H1 (cell line): ENCODE data around the gene GAB2. TPM values are rescaled to one million over a fixed set of nuclear protein-coding genes. Genes with fewer than 3 reads are reported as not detected.

Experiments
- CTCF ChIA-PET: fragments of 300-600 bp; sonication (Branson Sonifier 250); formaldehyde crosslinking; loops from one replicate; lab custom pipeline; 2021; ENCODE audit not compliant: partially characterized antibody; lab: Charles Lee
- POLR2A ChIA-PET: fragments of 300-600 bp; sonication (Branson Sonifier 250); formaldehyde crosslinking; loops from one replicate; lab custom pipeline; 2021; ENCODE audit warnings: inconsistent platforms; ENCODE audit not compliant: partially characterized antibody; lab: Charles Lee
- DNase-seq, 2 experiments: peaks; one replicate each; pipeline versions ENCODE4 v3.0.0 to v3.0.0-alpha.2; 2010 to 2022; ENCODE audit warnings: low spot score in 2 of 2, low read depth in 1 of 2, mixed read lengths in 1 of 2
- FAIRE-seq: peaks from 2 replicates; lab custom pipeline; 2011; peaks lifted over from hg19 to GRCh38; lab: Jason Lieb, UNC
- H2AFZ ChIP-seq: 2 replicates; pipeline ENCODE4 v1.8.1; 2012; ENCODE audit warnings: low read length, inconsistent platforms
- H2AK5ac ChIP-seq: 2 replicates; pipeline ENCODE4 v1.6.1; 2013; ENCODE audit warnings: low read depth, low read length
- H2BK120ac ChIP-seq: replicated peaks from 2 replicates; pipeline ENCODE3; 2013; ENCODE audit warnings: low read depth, low read length, inconsistent platforms
- H2BK12ac ChIP-seq: 2 replicates; pipeline ENCODE4 v1.6.1; 2013; ENCODE audit warnings: low read depth, low read length
- H2BK15ac ChIP-seq: 2 replicates; pipeline ENCODE4 v1.6.1; 2013; ENCODE audit warnings: low read length
- H2BK20ac ChIP-seq: 2 replicates; pipeline ENCODE4 v1.6.1; 2013; ENCODE audit warnings: low read length
- H2BK5ac ChIP-seq: 2 replicates; pipeline ENCODE4 v1.6.1; 2013; ENCODE audit warnings: low read depth, low read length
- H3K14ac ChIP-seq: 2 replicates; pipeline ENCODE4 v1.6.1; 2013; ENCODE audit warnings: inconsistent platforms; ENCODE audit not compliant: insufficient read length
- H3K18ac ChIP-seq: 2 replicates; pipeline ENCODE4 v1.6.1; 2013; ENCODE audit warnings: low read length; ENCODE audit errors: extremely low read depth
- H3K23ac ChIP-seq: 2 replicates; pipeline ENCODE4 v1.6.1; 2013; ENCODE audit warnings: inconsistent platforms; ENCODE audit not compliant: insufficient read length
- H3K23me2 ChIP-seq: 2 replicates; pipeline ENCODE4 v1.6.1; 2013; ENCODE audit warnings: low read depth, low read length
- H3K27ac ChIP-seq: 2 replicates; pipeline ENCODE4 v1.6.1; 2011; ENCODE audit warnings: low read depth, low read length, inconsistent platforms
- H3K27me3 ChIP-seq, 4 experiments: replicated peaks in 1 of 4; 1 replicate in 1 of 4; 2 replicates in 3 of 4; pipeline versions ENCODE4 v1.6.1 to v1.8.1; 2011 to 2013; ENCODE audit warnings: low read length in 3 of 4, mild to moderate bottlenecking in 3 of 4, inconsistent platforms in 2 of 4, mixed read lengths in 2 of 4, moderate library complexity in 1 of 4; ENCODE audit not compliant: control insufficient read depth in 3 of 4, insufficient read depth in 3 of 4; ENCODE audit errors: extremely low read depth in 1 of 4
- H3K36me3 ChIP-seq, 4 experiments: 2 replicates each; pipeline versions ENCODE4 v1.6.1 to v1.8.1; 2011 to 2013; ENCODE audit warnings: mild to moderate bottlenecking in 4 of 4, low read length in 3 of 4, moderate library complexity in 2 of 4, control low read depth in 1 of 4, inconsistent platforms in 1 of 4; ENCODE audit not compliant: insufficient read depth in 4 of 4, control insufficient read depth in 2 of 4
- H3K4ac ChIP-seq: replicated peaks from 2 replicates; pipeline ENCODE3; 2013; ENCODE audit warnings: low read length, low read depth, mixed read lengths, inconsistent platforms; ENCODE audit not compliant: insufficient read length
- H3K4me1 ChIP-seq, 4 experiments: replicated peaks in 1 of 4; 1 replicate in 1 of 4; 2 replicates in 3 of 4; pipeline versions ENCODE4 v1.6.1 to v1.8.1; 2011 to 2013; ENCODE audit warnings: low read length in 3 of 4, inconsistent platforms in 2 of 4, mixed read lengths in 1 of 4; ENCODE audit not compliant: insufficient read depth in 4 of 4, control insufficient read depth in 3 of 4
- H3K4me2 ChIP-seq, 2 experiments: 2 replicates each; pipeline versions ENCODE4 v1.6.1 to v1.8.1; 2011 to 2013; ENCODE audit warnings: low read depth in 2 of 2, low read length in 2 of 2, control low read depth in 1 of 2, inconsistent platforms in 1 of 2, mild to moderate bottlenecking in 1 of 2; ENCODE audit not compliant: insufficient read depth in 1 of 2
- H3K4me3 ChIP-seq, 4 experiments: fragments of 200-600, 300-600 bp in 1 of 4; sonication (generic), shearing (Covaris generic), sonication (Bioruptor Twin) in 1 of 4; 2 replicates each; pipeline versions ENCODE4 v1.5.1 to v1.8.1; 2011 to 2016; ENCODE audit warnings: low read length in 4 of 4, low read depth in 3 of 4, control low read depth in 2 of 4, inconsistent platforms in 2 of 4, mild to moderate bottlenecking in 2 of 4, mixed read lengths in 1 of 4, moderate library complexity in 1 of 4; ENCODE audit not compliant: insufficient read depth in 2 of 4; ENCODE audit errors: extremely low read depth in 1 of 4
- H3K56ac ChIP-seq: replicated peaks from 2 replicates; pipeline ENCODE3; 2013; ENCODE audit warnings: low read depth, mild to moderate bottlenecking, mixed read lengths, low read length, inconsistent platforms; ENCODE audit not compliant: insufficient read length
- H3K79me1 ChIP-seq: 2 replicates; pipeline ENCODE4 v1.6.1; 2013; ENCODE audit warnings: low read depth, low read length, control low read depth
- H3K79me2 ChIP-seq, 2 experiments: 2 replicates each; pipeline versions ENCODE4 v1.6.1 to v1.8.1; 2012 to 2013; ENCODE audit warnings: low read length in 2 of 2, mild to moderate bottlenecking in 2 of 2, inconsistent platforms in 1 of 2; ENCODE audit not compliant: insufficient read depth in 2 of 2, control insufficient read depth in 1 of 2
- H3K9ac ChIP-seq, 4 experiments: replicated peaks in 1 of 4; 1 replicate in 1 of 4; 2 replicates in 3 of 4; pipeline versions ENCODE4 v1.6.1 to v1.8.1; 2011 to 2013; ENCODE audit warnings: low read depth in 3 of 4, low read length in 3 of 4, control low read depth in 2 of 4, mild to moderate bottlenecking in 2 of 4, moderate library complexity in 2 of 4, inconsistent platforms in 1 of 4; ENCODE audit errors: extremely low read depth in 1 of 4
- H3K9me3 ChIP-seq, 2 experiments: 2 replicates each; pipeline versions ENCODE4 v1.6.1 to v1.8.1; 2012 to 2013; ENCODE audit warnings: mild to moderate bottlenecking in 2 of 2, moderate library complexity in 2 of 2, control low read depth in 1 of 2, inconsistent platforms in 1 of 2, low read depth in 1 of 2, low read length in 1 of 2, mixed read lengths in 1 of 2; ENCODE audit not compliant: insufficient read depth in 2 of 2
- H4K20me1 ChIP-seq, 2 experiments: replicated peaks in 1 of 2; 2 replicates each; pipeline versions ENCODE3 to v1.8.1; 2011 to 2013; ENCODE audit warnings: inconsistent platforms in 2 of 2, low read length in 2 of 2, mild to moderate bottlenecking in 1 of 2; ENCODE audit not compliant: insufficient read depth in 2 of 2, control insufficient read depth in 1 of 2
- H4K5ac ChIP-seq: 2 replicates; pipeline ENCODE4 v1.6.1; 2013; ENCODE audit warnings: low read length, low read depth, mixed read lengths, inconsistent platforms; ENCODE audit not compliant: insufficient read length
- H4K8ac ChIP-seq: 2 replicates; pipeline ENCODE4 v1.8.0; 2013; ENCODE audit warnings: mild to moderate bottlenecking, moderate library complexity, low read length, inconsistent platforms; ENCODE audit not compliant: insufficient read depth; ENCODE audit errors: extremely low read depth
- H4K91ac ChIP-seq: replicated peaks from 2 replicates; pipeline ENCODE3; 2013; ENCODE audit warnings: low read length, mixed read lengths, inconsistent platforms; ENCODE audit not compliant: insufficient read length
- ATF3 ChIP-seq: IDR thresholded peaks from 2 replicates; pipeline ENCODE4 v1.6.1; 2011; ENCODE audit warnings: low read depth, mild to moderate bottlenecking, low read length; ENCODE audit not compliant: insufficient read depth
- BCL11A ChIP-seq, 2 experiments: IDR thresholded peaks; one replicate each; pipeline ENCODE4 v1.6.1; 2011; ENCODE audit warnings: low read depth in 2 of 2, low read length in 2 of 2, mild to moderate bottlenecking in 2 of 2
- CHD1 ChIP-seq: IDR thresholded peaks from 2 replicates; pipeline ENCODE4 v1.6.1; 2012; ENCODE audit warnings: low read depth, low read length, improper control_type of control experiment
- CREB1 ChIP-seq: IDR thresholded peaks from 2 replicates; pipeline ENCODE4 v1.6.1; 2012; ENCODE audit warnings: inconsistent platforms
- E2F6 ChIP-seq: IDR thresholded peaks from 2 replicates; pipeline ENCODE4 v1.6.1; 2012; ENCODE audit warnings: inconsistent platforms
- EGR1 ChIP-seq: IDR thresholded peaks from 2 replicates; pipeline ENCODE4 v1.6.1; 2011; ENCODE audit warnings: low read depth, low read length, borderline replicate concordance
- EZH2 ChIP-seq: fragments of 200-600 bp; sonication (generic); IDR thresholded peaks from 2 replicates; pipeline ENCODE4 v1.7.1; 2012; ENCODE audit warnings: low read depth, mild to moderate bottlenecking, moderate library complexity, low read length, inconsistent platforms; ENCODE audit not compliant: severe bottlenecking
- NANOG ChIP-seq: IDR thresholded peaks from 2 replicates; pipeline ENCODE4 v1.6.1; 2011; ENCODE audit warnings: low read length, low read depth, mild to moderate bottlenecking, inconsistent platforms; ENCODE audit not compliant: insufficient read depth, poor library complexity, severe bottlenecking
- WGBS, 2 experiments: shearing (Covaris generic) in 1 of 2; methylation state at CpG; one replicate each; pipeline versions ENCODE4 v1.1.6 to v1.1.7; 2013 to 2015; ENCODE audit warnings: low lambda C conversion rate in 2 of 2, mixed read lengths in 2 of 2, inconsistent platforms in 1 of 2, low coverage in 1 of 2, missing lambda C conversion rate in 1 of 2; ENCODE audit not compliant: insufficient replicate concordance in 2 of 2, insufficient coverage in 1 of 2, insufficient read length in 1 of 2; ENCODE audit errors: extremely low coverage in 1 of 2, missing lambda C conversion rate in 1 of 2; 5-methylcytosine and 5-hydroxymethylcytosine counted together
- polyA plus RNA-seq, 7 experiments: library from polyadenylated mRNA; depleted of rRNA in 3 of 7; stranded (reverse) in 5 of 7; unstranded in 2 of 7; fragments of >200 nt in 5 of 7; fragments of 200-250 nt in 2 of 7; gene quantifications; 1 replicate in 5 of 7; 2 replicates in 1 of 7; 4 replicates in 1 of 7; pipeline versions ENCODE4 v1.2.1 to v1.2.3, GENCODE V29; 2011 to 2013; ENCODE audit warnings: missing spikeins in 2 of 7, mixed read lengths in 2 of 7
- total RNA-seq: library from RNA; stranded (reverse); fragmentation: NEBNext Ultra II Directional; extraction: Animal tissue kit (Norgen Biotek cat#: 25700); gene quantifications from 2 replicates; pipeline ENCODE4 v1.2.1, GENCODE V29; 2021

The GAB2 gene
- total and polyA plus RNA-seq, 2 of the 8 experiments (the other 6 are each of a cell fraction or from before 2014, with no cell fraction given) = 6.3 to 14.0 TPM

GRCh38 chr11:78457448-78457847 is 39.8 kb upstream of the GAB2 start:
- H3K4me1 ChIP-seq = no peaks in the 10 kb centered on the region
- FAIRE-seq (no peak), DNase-seq (no peak)
- H4K8ac ChIP-seq = no peak overlapping the region
- H4K91ac ChIP-seq = no peak overlapping the region
- H2BK120ac ChIP-seq = no peak overlapping the region
- no peaks in the 10 kb centered on the region for H3K27me3 ChIP-seq
- no peaks in the 10 kb centered on the region for H4K20me1 ChIP-seq
- no peak overlapping the region for H2BK12ac ChIP-seq
- no peaks in the 10 kb centered on the region for H3K23me2 ChIP-seq
- no peak for TF ChIP-seq CREB1
- no peak for TF ChIP-seq BCL11A (IDR thresholded peaks at IDR 0.05; ENCODE audit: low read depth in 2 of 2, low read length in 2 of 2)
- TF ChIP-seq ATF3 = no peak
- TF ChIP-seq CHD1 = no peak
- no peak for TF ChIP-seq EGR1
- no peak for TF ChIP-seq EZH2
- no peak for TF ChIP-seq NANOG
- no peak for TF ChIP-seq E2F6
- H2BK15ac ChIP-seq = no peak overlapping the region
- H3K23ac ChIP-seq = no peak overlapping the region
- H3K27ac ChIP-seq = no peak overlapping the region
- no peak overlapping the region for H3K56ac ChIP-seq
- H3K9me3 ChIP-seq = no peaks in the 10 kb centered on the region
- no peak overlapping the region for H3K4ac ChIP-seq
- H4K5ac ChIP-seq = no peak overlapping the region
- ChIA-PET POLR2A (no interaction called here), CTCF (interaction anchor here (0.9 kb wide), 1 partner anchor 24 kb away, joined by 3 read pairs; no protein-coding TSS in a partner anchor)
- no peaks in the 10 kb centered on the region for H3K79me2 ChIP-seq
- H2BK5ac ChIP-seq = no peak overlapping the region
- no peaks in the 10 kb centered on the region for H3K79me1 ChIP-seq
- no peak overlapping the region for H3K4me2 ChIP-seq
- H2BK20ac ChIP-seq = no peak overlapping the region
- H3K36me3 ChIP-seq = peaks cover 0 to 13% (median 6%) of the 10 kb centered on the region in 4 experiments; a peak in 5 of 8 replicates
- no peak overlapping the region for H2AFZ ChIP-seq
- H3K18ac ChIP-seq = no peak overlapping the region
- 64% methylated on average over 2 of the region's 2 CpGs; no CpG with 5 or more reads in 1 of the 2 experiments for WGBS, 2 experiments
- H2AK5ac ChIP-seq = no peak overlapping the region
- no peak overlapping the region for H3K9ac ChIP-seq
- H3K4me3 ChIP-seq = no peak overlapping the region
- H3K14ac ChIP-seq = no peak overlapping the region
